Lung (tissue), 12 donors: ENCODE measurements around the gene LMOD1. TPM values are rescaled to one million over a fixed set of nuclear protein-coding genes. Genes with fewer than 3 reads are reported as not detected.

Experiments used
- ATAC-seq: fragments of 200-7000 bp; cut with Tn5 transposase; one replicate; pipeline ENCODE4 v1.9.1; 2020; ENCODE audit warnings: moderate number of reproducible peaks; ENCODE audit not compliant: insufficient read depth, low FRiP score
- DNase-seq, 3 donors: peaks; one replicate each; pipeline ENCODE4 v3.0.0-alpha.2; 2013 to 2017
- H3K27ac ChIP-seq, 2 donors: one replicate each; pipeline ENCODE4 v1.5.1; 2013; ENCODE audit warnings: mild to moderate bottlenecking in 2 of 2, moderate library complexity in 2 of 2, control low read depth in 1 of 2, inconsistent platforms in 1 of 2, low read depth in 1 of 2, low read length in 1 of 2
- H3K27me3 ChIP-seq, 3 donors: one replicate each; pipeline ENCODE4 v1.5.1; 2013; ENCODE audit warnings: low read length in 2 of 3; ENCODE audit not compliant: control insufficient read depth in 3 of 3, insufficient read depth in 3 of 3
- H3K36me3 ChIP-seq, 4 donors: one replicate each; pipeline ENCODE4 v1.5.1; 2013; ENCODE audit warnings: low read length in 4 of 4, mild to moderate bottlenecking in 1 of 4, moderate library complexity in 1 of 4; ENCODE audit not compliant: control insufficient read depth in 4 of 4, insufficient read depth in 4 of 4
- H3K4me1 ChIP-seq, 5 donors: one replicate each; pipeline ENCODE4 v1.5.1; 2013; ENCODE audit warnings: low read length in 5 of 5, mild to moderate bottlenecking in 2 of 5, moderate library complexity in 1 of 5; ENCODE audit not compliant: control insufficient read depth in 5 of 5, insufficient read depth in 5 of 5
- H3K4me3 ChIP-seq: one replicate; pipeline ENCODE4 v1.5.1; 2013; ENCODE audit warnings: mild to moderate bottlenecking, control low read depth, moderate library complexity
- H3K9ac ChIP-seq, 2 donors: one replicate each; pipeline ENCODE4 v1.5.1; 2013; ENCODE audit warnings: low read length in 2 of 2, control low read depth in 1 of 2; ENCODE audit not compliant: insufficient read depth in 1 of 2
- H3K9me3 ChIP-seq, 4 donors: one replicate each; pipeline ENCODE4 v1.5.1; 2013; ENCODE audit warnings: low read length in 3 of 4, mild to moderate bottlenecking in 1 of 4, moderate library complexity in 1 of 4; ENCODE audit not compliant: control insufficient read depth in 4 of 4, insufficient read depth in 3 of 4
- CTCF ChIP-seq: IDR thresholded peaks from 2 replicates; pipeline ENCODE4 v1.5.1; 2012; ENCODE audit warnings: mild to moderate bottlenecking; ENCODE audit errors: control extremely low read depth, extremely low read depth
- WGBS, 2 donors: extraction: QIAGEN DNeasy Blood & Tissue Kit; methylation state at CpG; one replicate each; pipeline ENCODE4 v1.1.7; 2013; 5-methylcytosine and 5-hydroxymethylcytosine counted together
- polyA plus RNA-seq, 2 donors: library from polyadenylated mRNA; stranded (reverse); fragments of 200-250 nt; gene quantifications; one replicate each; pipeline ENCODE4 v1.2.1, GENCODE V29; 2013
- total RNA-seq, 2 donors: library from RNA; depleted of rRNA in 1 of 2; stranded (reverse); fragments of >200 nt in 1 of 2; gene quantifications; one replicate each; pipeline ENCODE4 v1.2.1, GENCODE V29; 2014 to 2021
- donor health status: control.
- donor health status: control.
- donor health status: Bipolar disorder and iron deficiency.
- donor health status: healthy.
- donor health status: DM: yes; HTN: yes; CAD: no.

Gene LMOD1
- total and polyA plus RNA-seq, 4 donors = 9.6 to 25.1 (median 18.2) TPM

- Histone ChIP-seq H3K9ac (no peak overlapping the region), H3K36me3 (no peaks in the 10 kb centered on the region), H3K27me3 (no peaks in the 10 kb centered on the region), H3K4me1 (peaks cover 0 to 10% (median 7%) of the 10 kb centered on the region in 5 donors), H3K9me3 (no peaks in the 10 kb centered on the region), H3K4me3 (no peak overlapping the region), H3K27ac (peak overlapping the region; percentile 17 to 80)
- WGBS, 2 donors = 40 to 46% methylated on average over 11 of the region's 11 CpGs
- DNase-seq = peak; percentile 41 to 61 (median 46)
- TF ChIP-seq CTCF = no peak
- peak; percentile 39 for ATAC-seq
These were observed 29.6 kb downstream of the LMOD1 start for GRCh38 chr1:201916649-201917249.

- no peak overlapping the region for H3K4me3 ChIP-seq
- no peak for ATAC-seq
- H3K36me3 ChIP-seq = no peaks in the 10 kb centered on the region
- no peak for DNase-seq
- H3K27ac ChIP-seq = peak overlapping the region in 1 of 2 donors; percentile 16
- H3K9me3 ChIP-seq = no peaks in the 10 kb centered on the region
- TF ChIP-seq CTCF = no peak
- no peaks in the 10 kb centered on the region for H3K27me3 ChIP-seq
- WGBS, 2 donors = 72 to 84% methylated on average over 13 to 14 of the region's 14 CpGs
- H3K4me1 ChIP-seq = peaks cover 0 to 10% (median 5%) of the 10 kb centered on the region in 5 donors
- no peak overlapping the region for H3K9ac ChIP-seq
These were observed 31.7 kb downstream of the LMOD1 start for GRCh38 chr1:201914456-201915235.

GRCh38 chr1:201912832-201913231 is 33.5 kb downstream of the LMOD1 start:
- no peak overlapping the region for H3K9ac ChIP-seq
- 72 to 92% methylated on average over 5 of the region's 5 CpGs for WGBS, 2 donors
- H3K9me3 ChIP-seq = no peaks in the 10 kb centered on the region
- TF ChIP-seq CTCF = no peak
- no peaks in the 10 kb centered on the region for H3K27me3 ChIP-seq
- ATAC-seq (no peak), DNase-seq (no peak)
- no peak overlapping the region for H3K4me3 ChIP-seq
- H3K4me1 ChIP-seq = peaks cover 0 to 10% (median 5%) of the 10 kb centered on the region in 5 donors
- H3K27ac ChIP-seq = peak overlapping the region in 1 of 2 donors; percentile 18
- no peaks in the 10 kb centered on the region for H3K36me3 ChIP-seq
